ENCODE data around the gene PLCG2.
"Not testable (repeated sequence)": the region's sequence is repeated elsewhere in the genome, so short reads cannot be mapped to it uniquely, and the experiment has no call there.

PLCG2 gene

DNA sequence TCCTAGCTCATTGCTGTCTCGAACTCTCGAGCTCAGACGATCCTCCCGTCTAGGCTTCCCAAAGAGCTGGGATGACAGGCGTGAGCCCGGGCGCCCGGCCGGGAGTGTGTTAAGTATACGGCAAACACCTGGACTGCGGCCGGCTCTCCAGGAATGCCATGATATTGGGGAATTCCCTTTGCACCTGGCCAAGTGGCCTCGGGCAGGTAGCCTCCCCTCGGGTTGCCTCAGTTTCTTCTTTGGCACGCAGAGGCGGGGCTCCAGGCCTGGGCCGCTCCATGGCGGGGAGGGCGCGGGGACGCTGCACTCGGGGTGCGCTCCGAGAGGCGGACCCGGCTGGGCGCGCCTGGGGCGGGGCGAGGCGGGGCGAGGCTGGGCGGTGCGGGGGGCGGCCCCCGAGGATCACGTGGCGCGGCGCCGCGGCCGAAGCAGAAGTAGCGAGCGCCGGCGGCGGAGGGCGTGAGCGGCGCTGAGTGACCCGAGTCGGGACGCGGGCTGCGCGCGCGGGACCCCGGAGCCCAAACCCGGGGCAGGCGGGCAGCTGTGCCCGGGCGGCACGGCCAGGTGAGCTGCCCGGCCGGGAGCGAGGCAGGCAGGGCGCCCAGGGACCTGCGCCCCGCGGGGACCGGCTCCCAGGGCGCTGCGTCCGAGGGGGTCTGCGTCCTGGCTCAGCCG is at the start of gene PLCG2:
PLCG2 (plus strand) TSS at position 431 of the 675 bp plus-strand sequence. CDS start 6,699 bp downstream, outside the sequence.
- DNase-seq (ENCODE audit: insufficient read length, low spot score) = peak; percentile 67
- FAIRE-seq = no peak

DNA sequence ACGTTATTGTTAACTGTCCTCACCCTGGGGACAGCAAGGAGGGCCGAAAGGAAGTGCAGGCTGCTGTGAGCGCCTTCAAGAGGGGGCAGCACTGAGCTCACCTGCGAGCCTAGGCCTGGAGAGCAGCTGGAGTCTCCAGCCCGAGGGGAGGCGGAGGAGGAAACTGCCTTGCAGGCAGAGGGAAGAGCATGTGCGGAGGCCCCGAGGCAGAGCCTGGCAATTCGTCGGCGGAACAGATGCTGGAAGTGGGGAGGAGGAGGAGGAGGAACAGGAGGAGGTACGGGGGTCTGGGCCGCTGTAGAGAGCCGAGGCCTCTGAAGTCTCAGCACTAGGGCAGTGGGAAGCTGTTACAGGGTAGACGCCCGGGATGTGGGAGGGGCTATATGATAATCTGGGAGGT is 49.6 kb upstream of the PLCG2 start:
- DNase-seq (ENCODE audit: insufficient read length, low spot score) (no peak), FAIRE-seq (no peak)

DNA sequence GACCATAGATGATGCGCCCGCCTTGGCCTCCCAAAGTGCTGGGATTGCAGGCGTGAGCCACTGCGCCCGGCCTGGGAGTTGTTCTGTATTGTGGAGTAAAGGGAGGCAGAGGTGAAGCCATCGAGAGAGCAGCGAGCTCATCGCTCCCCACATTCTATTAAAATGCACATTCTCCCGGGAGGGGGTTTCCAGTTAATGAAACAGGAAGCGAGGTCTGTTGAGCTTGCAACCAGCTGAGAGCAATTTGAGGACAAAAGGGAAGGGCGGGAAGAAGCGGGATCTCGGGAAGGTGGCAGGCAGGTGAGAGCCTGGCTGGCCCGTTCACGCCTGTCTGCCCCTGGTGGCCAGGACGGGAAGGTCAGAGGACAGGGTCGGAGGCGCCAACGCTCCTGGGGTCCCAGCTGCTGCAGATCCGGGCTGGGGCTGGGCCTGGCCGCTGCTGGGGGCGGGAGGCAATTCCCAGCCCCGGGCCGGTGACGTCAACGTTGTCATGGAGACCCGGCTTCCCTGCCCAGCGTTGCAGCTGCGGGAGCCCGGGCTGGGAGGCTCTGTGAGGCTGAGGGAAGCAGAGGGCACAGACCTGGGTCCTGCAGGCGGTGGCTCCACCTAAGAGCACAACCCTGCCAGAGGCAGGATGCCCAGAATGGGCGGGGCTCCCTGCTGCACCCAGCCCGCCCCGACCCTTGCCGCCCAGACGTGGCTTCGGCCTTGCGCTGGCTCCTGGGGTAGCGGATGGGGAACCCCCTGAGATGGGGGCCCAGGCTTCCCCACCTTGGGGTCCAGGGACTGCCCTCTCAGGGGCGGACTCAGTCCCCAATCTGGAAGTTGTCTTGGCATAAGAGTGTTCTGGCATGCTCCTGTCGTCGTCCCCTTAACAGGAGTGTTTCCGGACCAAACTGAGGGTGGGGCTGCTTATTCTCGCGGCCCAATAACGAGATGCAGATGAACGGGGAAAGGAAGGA is 48.7 kb upstream of the PLCG2 start:
- peak; percentile 70 for FAIRE-seq
- peak; percentile 82 for DNase-seq (ENCODE audit: insufficient read length, low spot score)

DNA sequence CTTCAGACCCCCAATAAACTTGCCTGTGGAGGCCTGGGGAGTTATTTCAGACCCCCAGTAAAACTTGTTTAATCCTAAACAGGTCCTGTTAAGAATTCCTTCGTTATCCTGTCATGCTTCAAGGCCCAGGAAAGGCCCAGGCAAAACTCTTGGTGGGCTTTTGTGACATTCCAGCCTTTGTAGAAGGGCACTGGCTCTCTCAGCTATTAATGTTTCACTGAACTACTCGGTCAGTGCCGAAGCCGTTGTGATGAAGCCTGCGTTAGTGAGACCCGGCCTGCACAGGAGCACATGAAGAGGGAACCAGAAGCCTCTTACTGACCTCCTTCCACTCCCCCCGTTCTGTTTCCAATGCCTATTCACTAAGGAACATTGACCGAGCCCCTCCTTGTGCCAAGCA is 47.4 kb upstream of the PLCG2 start:
- DNase-seq (ENCODE audit: insufficient read length, low spot score) (no peak), FAIRE-seq (no peak)

DNA sequence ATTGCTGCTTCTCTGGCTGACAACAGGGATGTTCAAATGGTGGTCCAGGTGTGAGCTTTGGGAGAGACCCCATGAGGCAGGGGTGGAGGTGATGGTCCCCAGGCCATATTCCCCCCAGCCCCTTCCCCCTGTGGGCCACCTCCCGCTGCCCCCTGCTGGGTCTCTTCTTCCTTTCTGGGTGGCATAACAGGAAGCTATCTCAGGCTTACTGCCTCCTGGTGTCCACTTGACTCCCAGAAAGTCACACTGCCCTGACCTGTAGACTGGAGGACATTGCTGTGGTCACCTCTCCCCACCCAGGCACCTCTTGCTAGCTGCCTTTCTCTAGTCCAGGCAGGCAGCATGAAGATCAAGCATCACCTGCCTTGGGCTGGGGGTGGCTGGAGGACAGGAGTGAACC is 46.4 kb upstream of the PLCG2 start:
- FAIRE-seq = no peak
- DNase-seq (ENCODE audit: insufficient read length, low spot score) = no peak

DNA sequence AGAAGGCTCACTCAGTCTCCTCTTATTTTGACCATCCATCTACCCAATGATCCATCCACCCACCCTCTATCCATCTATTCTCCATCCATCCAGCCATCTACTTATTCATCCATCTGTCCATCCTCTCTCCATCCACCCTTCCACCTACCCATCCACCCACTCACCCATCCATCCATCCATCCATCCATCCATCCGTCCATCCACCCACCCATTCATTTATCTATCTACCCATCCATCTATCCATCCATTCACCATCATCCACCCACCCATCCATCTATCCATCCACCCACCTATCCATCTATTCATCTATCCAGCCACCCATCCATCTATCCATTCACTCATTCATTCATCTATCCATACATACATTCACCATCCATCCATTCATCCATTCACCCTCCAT is 45.8 kb upstream of the PLCG2 start:
- DNase-seq (ENCODE audit: insufficient read length, low spot score) (no peak), FAIRE-seq (no peak)

DNA sequence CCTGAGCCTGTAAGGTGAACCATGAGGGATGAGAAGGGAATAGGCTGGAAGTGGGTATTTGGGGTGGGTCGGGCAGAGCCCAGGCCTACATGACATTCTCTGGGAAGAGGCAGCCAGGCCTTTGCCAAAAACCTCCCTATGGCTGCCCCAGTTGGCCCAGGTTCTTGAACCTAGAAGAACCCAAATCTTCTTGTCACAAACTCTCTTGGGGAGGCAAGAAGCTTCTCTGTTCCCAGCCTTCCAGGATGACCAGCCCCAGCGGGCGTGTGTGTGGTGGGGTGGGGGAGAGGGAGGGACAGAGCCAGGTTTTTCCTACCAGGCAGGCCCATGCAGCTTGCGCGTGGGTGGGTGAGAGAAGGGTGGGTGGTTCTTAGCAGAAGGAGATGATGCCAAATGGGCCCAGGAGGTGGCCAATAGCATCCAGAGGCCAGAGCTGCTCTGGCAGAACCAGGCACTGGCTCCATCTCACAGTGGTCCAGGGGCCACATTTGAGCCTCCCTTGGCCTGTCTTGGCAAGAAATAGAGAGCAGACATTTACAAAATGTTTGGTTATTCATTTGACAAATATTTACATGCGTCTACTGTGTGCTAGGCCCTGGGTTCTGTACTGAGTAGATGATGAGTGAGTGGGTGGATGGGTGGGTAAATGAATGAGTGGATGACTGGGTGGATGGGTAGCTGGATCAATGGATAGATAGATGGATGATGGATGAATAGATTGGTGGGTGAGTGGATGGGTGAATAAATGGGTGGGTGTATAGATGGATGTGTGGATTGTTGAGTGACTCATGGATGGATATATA is 44.3 kb upstream of the PLCG2 start:
- FAIRE-seq (no peak), DNase-seq (ENCODE audit: insufficient read length, low spot score) (no peak)

DNA sequence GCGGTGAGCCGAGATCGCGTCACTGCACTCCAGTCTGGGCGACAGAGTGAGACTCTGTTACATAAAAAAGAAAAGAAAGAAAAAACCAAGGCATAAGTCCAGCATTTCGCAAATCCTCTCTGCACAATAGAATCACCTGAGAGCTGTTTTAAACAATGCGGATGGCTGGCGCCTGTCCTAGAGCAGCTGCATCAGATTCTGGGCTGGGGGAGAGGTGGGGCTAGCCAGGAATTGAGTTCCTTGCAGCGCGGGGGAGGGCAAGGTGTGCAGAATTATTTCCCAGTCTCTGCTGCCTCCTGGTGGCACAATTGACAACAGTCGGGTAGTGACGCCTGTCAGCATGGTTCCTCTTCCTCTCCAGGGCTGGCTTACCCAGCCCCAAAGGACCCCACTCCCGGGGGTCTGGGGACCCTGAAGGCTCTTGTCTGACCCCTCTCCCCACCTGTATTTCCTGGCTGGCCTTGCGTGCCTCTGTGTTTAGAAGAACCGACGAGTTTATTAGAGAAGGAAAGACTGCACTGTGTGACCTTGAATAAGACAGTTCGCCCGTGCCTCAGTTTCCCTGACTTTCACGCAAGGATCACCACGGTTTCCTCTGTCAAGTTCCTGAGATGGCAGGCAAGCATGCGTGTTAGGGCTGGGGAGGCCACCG is 41.1 kb upstream of the PLCG2 start:
- peak; percentile 85 for FAIRE-seq

DNA sequence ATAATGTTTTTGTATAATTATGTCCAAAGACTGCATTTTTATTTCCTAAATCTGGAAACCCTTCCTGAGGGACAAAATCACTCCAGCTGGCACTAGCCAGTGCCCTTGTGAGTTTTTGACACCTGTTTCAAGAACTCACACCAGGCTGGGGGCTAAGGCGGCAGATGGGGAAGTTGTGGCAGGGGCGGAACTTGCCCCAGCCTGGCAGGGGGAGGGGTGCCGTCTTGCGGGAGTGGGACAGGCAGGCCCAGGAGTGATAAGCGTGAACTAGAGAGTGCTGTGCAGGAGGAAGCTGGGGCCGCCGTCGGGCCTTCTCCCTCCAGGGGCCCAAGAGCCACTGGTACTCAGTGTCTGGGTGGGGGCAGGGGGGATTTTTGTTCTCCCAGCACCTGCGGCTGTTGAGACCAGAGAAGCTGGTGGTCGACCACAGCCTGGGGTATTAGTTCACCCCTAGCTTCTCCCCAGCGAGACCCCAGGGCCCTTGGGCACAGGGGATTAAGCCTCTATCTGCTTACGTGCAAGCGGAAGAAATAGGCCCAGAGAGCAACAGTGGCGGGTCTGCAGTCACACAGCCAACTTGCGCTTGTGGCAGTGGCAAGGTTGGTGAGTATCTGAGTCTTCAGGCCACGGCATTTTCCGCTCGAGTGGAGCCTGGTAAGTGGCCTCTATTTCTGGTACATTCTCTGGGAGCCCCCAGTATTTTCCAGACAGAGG is 40.2 kb upstream of the PLCG2 start:
- FAIRE-seq (no peak), DNase-seq (ENCODE audit: insufficient read length, low spot score) (no peak)

More for the DNA sequence above, 41.1 kb upstream of the PLCG2 start:
- peak; percentile 83 for DNase-seq (ENCODE audit: insufficient read length, low spot score)

DNA sequence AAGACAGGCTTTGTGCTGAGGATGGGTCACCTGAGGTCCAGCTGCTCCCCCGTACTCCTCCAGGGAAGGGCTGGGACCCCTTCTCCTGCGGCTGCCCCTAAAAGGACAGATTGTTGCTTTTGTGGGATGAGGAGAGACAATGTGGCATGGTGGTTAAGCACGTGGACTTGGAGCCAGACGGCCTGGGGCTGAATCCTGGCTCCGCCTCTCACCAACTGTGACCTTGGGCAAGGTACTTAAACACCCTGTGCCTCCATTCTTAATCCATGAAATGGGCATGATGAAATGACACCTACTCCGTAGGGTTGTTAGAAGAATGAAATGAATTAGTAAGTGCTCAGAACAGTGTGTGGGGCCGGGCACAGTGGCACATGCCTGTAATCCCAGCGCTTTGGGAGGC is 39.6 kb upstream of the PLCG2 start:
- FAIRE-seq = no peak
- no peak for DNase-seq (ENCODE audit: insufficient read length, low spot score)

DNA sequence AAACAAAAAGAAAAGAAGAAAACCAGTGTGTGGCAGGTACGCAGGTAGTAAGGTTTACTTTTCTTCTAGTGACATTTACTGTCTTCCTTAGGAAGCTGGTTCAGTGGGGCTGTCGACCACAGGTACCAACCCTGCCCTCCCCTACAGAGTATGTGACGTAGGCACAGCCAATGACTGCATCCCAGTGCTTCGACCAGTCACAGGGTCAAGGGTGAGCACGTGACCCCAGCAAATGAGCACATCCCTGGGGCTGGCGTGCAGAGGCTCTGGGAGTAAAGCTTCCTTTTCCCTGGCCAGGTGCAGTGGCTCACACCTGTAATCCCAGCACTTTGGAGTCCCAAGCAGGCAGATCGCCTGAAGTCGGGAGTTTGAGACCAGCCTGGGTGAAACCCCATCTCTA is 38.9 kb upstream of the PLCG2 start:
- FAIRE-seq (no peak), DNase-seq (ENCODE audit: insufficient read length, low spot score) (no peak)

DNA sequence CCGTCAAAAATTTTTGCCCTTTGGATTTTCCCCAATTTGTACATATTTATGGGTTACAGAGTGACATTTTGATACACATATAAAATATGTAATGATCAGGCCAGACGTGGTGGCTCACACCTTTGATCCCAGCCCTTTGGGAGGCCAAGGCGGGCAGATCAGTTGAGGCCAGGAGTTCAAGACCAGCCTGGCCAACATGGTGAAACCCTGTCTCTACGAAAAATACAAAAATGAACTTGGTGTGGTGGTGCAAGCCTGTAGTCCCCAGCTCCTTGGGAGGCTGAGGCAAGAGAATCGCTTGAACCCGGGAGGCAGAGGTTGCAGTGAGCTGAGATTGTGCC is 37.7 kb upstream of the PLCG2 start:
- FAIRE-seq; DNase-seq (ENCODE audit: insufficient read length, low spot score): not testable (repeated sequence)

DNA sequence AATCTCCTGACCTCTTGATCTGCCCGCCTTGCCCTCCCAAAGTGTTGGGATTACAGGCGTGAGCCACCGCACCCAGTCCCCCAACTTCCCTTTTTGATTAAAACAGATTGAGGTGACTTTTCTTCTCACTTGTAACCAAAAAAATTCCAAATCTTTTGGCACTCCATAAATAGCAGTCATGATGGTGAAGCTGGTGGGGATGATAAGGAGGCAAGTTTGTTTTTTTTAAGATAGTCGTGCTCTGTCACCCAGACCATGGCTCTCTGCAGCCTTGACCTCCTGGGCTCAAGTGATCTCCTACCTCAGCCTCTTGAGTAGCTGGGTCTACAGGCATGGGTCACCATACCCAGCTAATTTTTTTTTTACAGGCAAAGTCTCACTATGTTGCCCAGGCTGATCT is 34.7 kb upstream of the PLCG2 start:
- FAIRE-seq (no peak), DNase-seq (ENCODE audit: insufficient read length, low spot score) (no peak)

DNA sequence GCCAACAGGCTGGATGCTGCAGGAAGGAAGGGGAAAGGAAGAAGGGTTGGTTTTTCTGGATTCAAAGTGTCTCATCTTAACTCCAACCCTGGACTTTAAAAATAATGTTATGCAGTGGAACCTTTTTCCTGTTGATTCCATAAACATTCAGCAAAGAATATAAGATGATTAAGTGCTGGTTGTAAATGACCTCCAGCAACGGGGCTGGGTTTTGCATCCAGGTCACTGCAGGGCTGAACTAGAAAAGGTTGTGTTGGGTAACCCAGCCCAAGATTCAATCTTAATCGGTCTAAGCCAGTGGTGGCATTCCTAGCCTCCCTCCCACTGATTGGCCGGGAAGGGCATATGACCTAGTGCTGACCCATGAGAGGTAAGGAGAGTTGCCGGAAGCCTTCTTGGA is 34.2 kb upstream of the PLCG2 start:
- FAIRE-seq (no peak), DNase-seq (ENCODE audit: insufficient read length, low spot score) (no peak)

DNA sequence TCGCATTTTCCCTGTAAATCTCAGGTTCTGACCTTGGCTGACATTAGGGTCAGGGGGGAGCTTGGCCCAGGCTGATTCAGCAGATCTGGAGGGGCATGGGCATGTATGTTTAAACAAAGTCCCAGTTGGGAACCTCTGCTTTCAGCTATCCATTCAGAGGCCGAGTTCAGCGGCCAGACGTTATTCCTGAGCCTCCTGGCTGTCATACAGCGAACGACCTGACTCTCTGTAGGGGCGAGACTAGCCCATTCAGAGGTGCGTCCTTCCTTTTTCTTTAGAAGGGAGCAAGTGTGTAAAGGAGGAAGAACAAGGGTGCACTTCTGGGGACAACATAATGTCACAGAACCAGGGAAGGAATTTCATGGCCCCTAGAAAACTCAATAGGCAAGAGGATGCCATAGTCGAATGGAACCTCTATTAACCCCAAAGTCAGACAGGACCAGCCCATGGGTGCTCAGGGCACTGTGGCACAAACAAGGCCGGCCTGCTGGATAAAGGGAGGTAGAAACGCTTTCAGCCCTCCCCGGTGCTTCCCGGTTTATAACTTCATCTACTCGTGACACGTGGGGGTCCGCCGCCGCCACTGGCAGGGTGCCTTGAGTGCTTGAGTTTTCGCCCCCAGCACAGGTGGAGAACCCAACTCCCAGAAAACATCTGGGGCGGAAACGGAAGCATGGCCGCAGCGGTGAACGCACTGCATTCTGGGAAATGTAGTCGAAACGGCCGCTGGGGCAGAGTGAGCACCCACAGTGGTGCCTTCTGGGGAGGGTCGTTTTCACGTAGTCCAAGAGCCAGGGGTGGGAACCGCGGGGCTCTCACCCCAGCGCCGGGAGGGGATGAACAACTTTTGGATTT is 33.2 kb upstream of the PLCG2 start:
- DNase-seq (ENCODE audit: insufficient read length, low spot score) (peak; percentile 92), FAIRE-seq (peak; percentile 83)

DNA sequence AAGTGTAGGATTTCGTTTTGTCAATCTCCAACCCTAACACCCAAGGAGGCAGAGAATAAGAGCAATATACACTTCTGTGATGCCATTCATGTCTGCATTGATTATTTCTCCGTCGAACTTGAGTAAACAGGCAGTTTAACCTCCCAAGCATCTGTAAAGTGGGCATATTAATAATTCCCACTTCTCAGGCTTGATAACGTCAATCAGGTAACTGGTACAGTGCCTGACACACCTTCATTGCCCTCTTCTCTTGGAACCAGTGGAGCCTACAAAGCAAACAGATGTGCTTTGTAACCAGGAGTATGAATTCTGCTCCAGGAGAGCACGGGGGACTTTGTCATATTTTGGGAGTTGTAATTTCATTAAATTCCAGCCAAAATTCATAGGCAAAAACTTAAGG is 32.5 kb upstream of the PLCG2 start:
- FAIRE-seq (no peak), DNase-seq (ENCODE audit: insufficient read length, low spot score) (no peak)

DNA sequence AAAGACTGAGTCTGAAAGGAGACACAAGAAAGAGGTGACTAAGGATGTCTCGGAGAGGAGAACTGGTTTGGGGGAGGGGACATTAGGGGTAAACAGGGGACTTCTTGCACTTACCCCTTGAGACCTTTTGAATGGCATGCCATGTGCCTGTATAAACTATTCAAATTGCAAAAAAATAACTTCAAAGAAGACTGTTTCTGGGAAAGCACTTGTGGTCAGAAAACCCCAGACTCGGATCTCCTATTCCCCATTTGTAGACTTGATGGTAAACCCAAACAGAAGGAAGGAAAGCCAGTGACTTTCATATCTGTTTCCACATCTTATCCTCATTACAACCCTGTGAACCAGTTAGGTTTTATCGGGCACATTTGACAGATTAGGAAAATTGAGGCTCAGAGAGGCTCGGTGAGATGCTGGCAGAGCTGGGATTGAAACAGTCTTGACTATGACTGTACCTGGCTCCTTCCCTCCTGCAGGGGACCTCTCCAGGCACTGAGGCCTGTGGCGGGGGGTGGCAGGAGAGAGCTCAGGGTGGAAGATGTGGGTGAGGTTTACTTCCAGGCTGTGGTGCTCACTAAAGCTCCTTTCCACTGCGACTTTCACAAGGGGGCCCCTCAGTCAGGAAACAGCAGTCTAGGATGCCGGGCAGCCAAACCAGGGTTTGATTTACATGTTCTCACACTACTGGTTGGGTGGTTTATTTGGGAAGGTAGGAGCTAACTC is 30.5 kb upstream of the PLCG2 start:
- FAIRE-seq (no peak), DNase-seq (ENCODE audit: insufficient read length, low spot score) (no peak)

DNA sequence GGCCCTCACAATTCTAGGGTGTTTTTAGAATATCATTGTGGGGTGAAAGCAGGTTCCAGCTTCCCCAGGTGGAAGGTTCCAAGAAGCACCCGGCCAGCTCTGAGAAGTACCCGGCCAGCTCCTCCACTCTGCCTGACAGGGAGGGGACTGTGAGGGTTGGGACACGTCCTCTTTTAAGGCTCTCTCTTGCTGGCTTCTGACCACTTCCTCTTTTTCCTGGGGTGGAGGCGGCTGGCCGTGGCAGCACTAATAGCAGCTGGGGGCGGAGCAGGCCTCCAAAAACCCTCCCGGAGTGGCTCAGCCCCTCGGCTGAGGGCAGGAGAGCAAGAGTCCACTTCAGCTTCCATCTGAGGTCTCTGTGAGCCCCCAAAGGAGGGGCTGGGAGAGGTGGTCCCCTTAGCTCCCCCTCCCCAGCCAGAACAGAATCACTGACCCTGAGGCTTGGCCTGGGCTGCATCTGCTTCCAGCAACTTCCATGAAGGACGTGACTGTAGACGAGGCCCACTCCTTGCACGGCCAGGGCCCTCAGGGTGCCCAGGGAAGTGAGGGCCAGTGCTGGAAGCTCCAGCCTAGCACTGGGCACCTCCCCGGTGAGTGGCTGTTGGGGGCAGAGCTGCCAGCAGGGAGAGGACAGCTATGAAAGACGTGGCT is 26.7 kb upstream of the PLCG2 start:
- FAIRE-seq (no peak), DNase-seq (ENCODE audit: insufficient read length, low spot score) (no peak)
